SK-N-MC (cell line): ENCODE data around the gene TPSAB1.

ENCODE experiments used
- FOXP2 ChIP-seq: optimal IDR thresholded peaks from 2 replicates; pipeline ENCODE3; 2011; ENCODE audit warnings: mild to moderate bottlenecking, moderate library complexity; ENCODE audit not compliant: insufficient read depth; ENCODE audit errors: extremely low read length, control extremely low read depth
- POLR2AphosphoS5 ChIP-seq: IDR thresholded peaks from 2 replicates; pipeline ENCODE4 v1.6.1; 2012; ENCODE audit warnings: mild to moderate bottlenecking, low read depth, low read length, borderline replicate concordance

- TF ChIP-seq POLR2AphosphoS5, result no peak
- no peak for TF ChIP-seq FOXP2
These were observed 36.7 kb downstream of the TPSAB1 start for GRCh38 chr16:1277151-1277598.
